GM23248 (cell line): ENCODE measurements around the gene TH.

Source experiments
- EZH2 ChIP-seq: fragments of 200-600 bp; sonication (generic); IDR thresholded peaks from 2 replicates; pipeline ENCODE4 v1.6.1; 2018; ENCODE audit warnings: antibody characterized with exemption, mild to moderate bottlenecking; ENCODE audit not compliant: insufficient read depth, poor library complexity, severe bottlenecking
- EZH2phosphoT487 ChIP-seq: fragments of 200-600 bp; sonication (generic); IDR thresholded peaks from 2 replicates; pipeline ENCODE4 v1.6.1; 2018; ENCODE audit warnings: antibody characterized with exemption, moderate library complexity, mild to moderate bottlenecking, low read depth; ENCODE audit not compliant: insufficient read depth

GRCh38 chr11:2139123-2139521, 32.5 kb downstream of the TH start, which contains the start of gene IGF2:
- no peak for TF ChIP-seq EZH2
- no peak for TF ChIP-seq EZH2phosphoT487
